ENCODE results near the gene GRP.

GRCh38 chr18:59273759-59274532 is 54.0 kb downstream of the GRP start:
- TF ChIP-seq CTCF (IDR thresholded peaks at IDR 0.05) (no peak), POLR2A (IDR thresholded peaks at IDR 0.05) (no peak)
